HG03378 (cell line): ENCODE measurements around the gene XPNPEP1.
"Not testable (repeated sequence)": the region's sequence is repeated elsewhere in the genome, so short reads cannot be mapped to it uniquely, and the experiment has no call there.

Experiments
- ATAC-seq: cut with Tn5 transposase; IDR thresholded peaks from one replicate; pipeline ENCODE4 v1.9.1; 2021; ENCODE audit warnings: mild to moderate bottlenecking, moderate library complexity; ENCODE audit not compliant: unreplicated experiment

The XPNPEP1 gene

GRCh38 chr10:109924967-109925620 lies 1.8 kb upstream of the XPNPEP1 start:
- ATAC-seq = no peak

DNA sequence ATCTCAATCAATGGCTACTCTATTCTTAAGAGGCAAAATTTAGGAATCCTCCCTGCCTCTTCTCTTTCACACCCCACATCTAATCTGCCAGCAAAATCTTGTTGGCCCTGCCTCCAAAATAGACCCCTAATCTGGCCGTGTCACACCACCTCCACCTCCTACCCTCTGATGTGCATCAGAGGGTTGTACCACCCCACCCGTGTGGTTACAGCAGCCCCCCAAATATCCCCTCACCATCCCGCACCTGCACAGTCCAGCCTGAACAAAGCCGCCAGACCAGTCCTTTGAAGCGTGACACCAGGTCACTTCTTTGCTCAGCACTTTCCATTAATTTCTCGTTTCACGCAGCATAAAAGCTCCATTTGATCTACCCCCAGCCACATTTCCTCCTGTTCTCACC lies 776 bp upstream of the XPNPEP1 start:
- no peak for ATAC-seq

- no peak for ATAC-seq
Measured at GRCh38 chr10:109922358-109922975, 844 bp downstream of the XPNPEP1 start.

GRCh38 chr10:109920016-109920415 lies 3.3 kb downstream of the XPNPEP1 start:
- no peak for ATAC-seq

DNA sequence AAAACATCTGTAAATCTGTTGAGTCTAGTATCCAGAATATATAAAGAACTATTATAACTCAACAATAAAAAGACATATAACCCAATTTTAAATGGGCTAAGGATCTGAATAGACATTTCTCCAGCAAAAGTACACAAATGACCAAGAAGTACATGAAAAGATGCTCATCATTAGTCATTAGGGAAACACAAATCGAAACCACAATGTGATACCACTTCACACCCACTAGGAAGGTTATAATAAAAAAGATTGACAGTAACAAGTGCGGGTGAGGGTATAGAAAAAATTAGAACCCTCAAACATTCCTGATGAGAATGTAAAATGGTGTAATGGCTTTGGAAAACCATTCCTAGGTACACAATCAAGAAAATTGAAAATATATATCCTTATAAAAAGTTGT lies 4.1 kb downstream of the XPNPEP1 start:
- ATAC-seq = peak; percentile 31

- ATAC-seq = not testable (repeated sequence)
Measured at GRCh38 chr10:109918707-109919106, 4.6 kb downstream of the XPNPEP1 start.

DNA sequence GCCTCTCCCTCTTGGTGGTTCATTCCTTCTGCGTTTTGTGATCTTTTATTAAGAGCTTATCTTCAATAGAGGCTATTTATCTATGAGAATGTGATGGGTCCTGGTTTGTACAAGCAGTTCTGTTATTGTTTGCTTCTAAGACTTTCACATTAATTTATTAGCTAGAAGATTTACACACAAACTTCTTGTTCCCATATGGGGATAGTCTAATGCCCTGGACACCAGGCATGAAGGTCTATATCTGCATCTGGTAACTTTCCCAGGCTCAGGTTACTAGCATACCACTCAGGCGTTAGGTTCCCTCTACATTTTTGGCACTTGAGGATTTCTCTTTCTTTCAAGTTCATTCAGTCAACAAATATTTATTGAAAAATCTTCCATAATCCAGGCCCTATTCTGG lies 7.7 kb downstream of the XPNPEP1 start:
- no peak for ATAC-seq

GRCh38 chr10:109914966-109915365 lies 8.3 kb downstream of the XPNPEP1 start:
- ATAC-seq = peak; percentile 33

GRCh38 chr10:109913306-109913892 lies 9.9 kb downstream of the XPNPEP1 start:
- ATAC-seq = no peak

GRCh38 chr10:109912335-109913281 lies 10.7 kb downstream of the XPNPEP1 start:
- ATAC-seq = peak; percentile 92

DNA sequence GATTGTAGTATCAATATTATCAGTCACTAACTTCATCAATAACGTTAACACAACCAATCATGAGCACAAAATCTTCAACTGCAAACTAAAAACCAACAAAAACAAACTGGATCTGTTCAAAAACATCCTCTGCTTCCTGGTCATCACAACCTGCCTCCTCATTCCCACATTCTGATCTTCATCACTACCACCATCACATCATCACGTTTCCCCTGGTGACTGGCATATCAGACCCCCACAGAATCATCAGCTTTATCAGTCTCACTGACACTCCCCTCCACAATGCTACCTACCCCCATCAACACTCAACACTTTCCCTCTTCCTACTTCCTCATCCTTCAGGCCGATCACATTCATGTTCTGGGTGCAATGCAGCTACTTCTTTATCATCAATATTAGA lies 11.4 kb downstream of the XPNPEP1 start:
- ATAC-seq = no peak

- no peak for ATAC-seq
Measured at GRCh38 chr10:109906316-109906715, 17.0 kb downstream of the XPNPEP1 start.

DNA sequence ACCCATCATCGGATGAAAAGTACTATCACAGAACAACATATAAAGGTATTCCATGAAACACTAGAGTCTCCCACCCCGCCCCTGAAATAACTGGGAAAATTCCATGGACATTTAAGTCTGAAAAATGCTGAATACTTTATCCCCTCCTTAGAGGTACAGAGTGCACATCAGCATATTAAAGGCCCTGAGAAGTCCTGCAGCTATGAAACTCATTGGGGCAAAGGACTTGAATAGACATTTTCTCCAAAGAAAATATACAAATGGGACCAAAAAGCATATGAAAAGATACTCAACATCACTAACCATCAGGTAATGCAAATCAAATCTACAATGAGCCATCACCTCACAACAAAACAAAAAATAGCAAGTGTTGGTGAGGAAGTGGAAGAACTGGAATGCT lies 18.9 kb downstream of the XPNPEP1 start:
- no peak for ATAC-seq

- ATAC-seq = peak; percentile 57
Measured at GRCh38 chr10:109902992-109903947, 20.0 kb downstream of the XPNPEP1 start.

DNA sequence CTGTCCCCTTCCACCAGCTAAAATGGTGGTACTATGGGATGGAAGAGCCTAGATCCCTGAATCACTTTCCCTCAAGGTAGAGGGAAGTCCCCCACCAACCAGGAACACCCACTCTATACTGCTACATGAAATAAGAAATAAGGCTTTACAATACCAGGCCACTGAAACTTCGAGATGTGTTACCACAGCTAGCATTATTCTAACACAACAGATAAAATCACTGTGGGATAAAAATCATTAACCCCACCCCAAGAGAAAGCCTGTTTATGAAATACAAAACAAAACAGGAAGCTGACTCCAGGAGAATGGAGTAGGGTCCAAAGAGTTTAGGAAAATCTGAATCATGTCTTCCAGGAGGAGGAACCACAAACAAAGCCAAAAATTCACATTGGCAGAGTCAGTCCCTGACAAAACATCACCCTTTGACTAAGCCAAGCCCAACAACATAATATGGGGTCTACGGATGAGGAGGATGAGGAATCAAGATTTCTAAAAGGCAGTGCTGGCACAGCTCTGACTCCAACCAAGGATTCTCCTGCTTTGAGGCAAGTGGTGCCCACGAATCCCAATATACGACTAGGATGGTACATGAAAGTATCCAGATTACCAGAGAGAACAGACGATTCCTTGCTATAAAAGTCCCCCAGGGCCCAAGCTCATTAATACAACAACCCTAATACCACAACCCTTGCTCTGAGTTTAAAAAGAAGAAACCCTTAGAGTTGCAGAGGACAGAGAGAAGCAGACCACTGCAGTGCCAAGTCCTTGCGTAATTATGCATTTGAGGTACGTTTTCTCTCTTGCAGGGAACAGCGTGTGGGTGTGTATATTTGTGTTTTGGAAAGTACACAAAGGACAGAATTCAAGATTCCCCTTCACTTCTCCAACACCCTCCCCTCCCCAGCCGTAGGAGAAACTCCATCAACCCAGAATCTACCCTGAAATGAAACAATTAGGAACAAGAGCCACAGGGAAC lies 23.7 kb downstream of the XPNPEP1 start:
- ATAC-seq = no peak

GRCh38 chr10:109898666-109899355 lies 24.5 kb downstream of the XPNPEP1 start:
- ATAC-seq = no peak

DNA sequence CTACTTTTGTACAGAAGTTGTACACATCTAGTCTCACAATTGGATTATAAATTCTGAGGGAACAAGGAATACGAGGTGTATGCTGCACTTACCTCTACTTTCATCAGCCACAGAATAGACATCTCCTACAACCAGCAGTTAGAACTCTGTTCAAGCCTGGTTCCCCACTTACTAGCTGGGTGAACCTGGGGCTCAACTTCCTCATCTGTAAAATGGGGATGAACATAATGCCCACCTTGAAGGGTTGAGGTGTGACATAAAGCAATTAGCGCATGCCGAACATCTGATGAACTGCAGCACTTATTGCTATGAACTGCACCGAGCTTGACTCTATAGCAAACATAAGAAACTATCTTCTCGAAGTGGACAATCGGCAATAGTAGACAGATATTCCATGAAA lies 25.3 kb downstream of the XPNPEP1 start:
- no peak for ATAC-seq

DNA sequence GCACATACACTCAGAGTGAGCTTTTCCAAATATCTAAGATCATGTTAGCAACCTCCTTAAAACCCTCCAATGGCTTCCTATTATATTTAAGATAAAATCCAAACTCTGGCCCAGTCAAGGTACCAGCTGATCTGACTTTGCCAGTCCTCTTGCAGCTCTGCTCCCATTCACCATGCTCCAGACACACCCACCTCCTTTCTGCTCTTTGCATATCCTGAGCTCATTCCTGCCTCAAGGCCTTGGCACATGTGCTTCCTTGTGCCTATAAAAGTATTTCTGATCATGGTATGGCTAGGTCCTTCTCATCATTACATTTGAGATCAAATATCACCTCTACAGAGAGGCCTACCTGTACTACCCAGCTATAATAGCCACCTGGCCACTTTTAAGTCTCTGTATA lies 27.5 kb downstream of the XPNPEP1 start:
- ATAC-seq = no peak
